PC-9 (cell line): ENCODE measurements around the gene NBEAL2. TPM values are rescaled to one million over a fixed set of nuclear protein-coding genes. Genes with fewer than 3 reads are reported as not detected.
"Not testable (repeated sequence)": the region's sequence is repeated elsewhere in the genome, so short reads cannot be mapped to it uniquely, and the experiment has no call there.

Source experiments
- BruUV-seq: library from RNA; stranded (reverse); fragments of 400-500 nt; replicated peaks from 2 replicates; lab custom pipeline; 2021; lab: Mats Ljungman, UMichigan
- CTCF ChIA-PET: fragments of 300-600 bp; sonication (Branson Sonifier 250); formaldehyde crosslinking; loops from one replicate; lab custom pipeline; 2022; ENCODE audit warnings: antibody characterized with exemption; lab: Charles Lee
- POLR2A ChIA-PET: fragments of 300-600 bp; sonication (Branson Sonifier 250); formaldehyde crosslinking; loops from one replicate; lab custom pipeline; 2022; ENCODE audit warnings: antibody characterized with exemption; ENCODE audit not compliant: unreplicated experiment; lab: Charles Lee
- DNase-seq, 2 experiments: peaks; one replicate each; pipeline versions ENCODE4 v3.0.0 to v3.0.0-alpha.2; 2015 to 2022; ENCODE audit warnings: mixed read lengths in 1 of 2
- H2AFZ ChIP-seq: fragments of 200-600 bp; sonication (generic); 2 replicates; pipeline ENCODE4 v1.8.1; 2017; ENCODE audit warnings: antibody characterized with exemption
- H3F3A ChIP-seq: fragments of 200-600 bp; sonication (generic); 2 replicates; pipeline ENCODE4 v1.8.1; 2017; ENCODE audit warnings: antibody characterized with exemption, mild to moderate bottlenecking, low read depth; ENCODE audit not compliant: insufficient read depth
- H3K27ac ChIP-seq: fragments of 200-600 bp; sonication (generic); 2 replicates; pipeline ENCODE4 v1.6.1; 2016; ENCODE audit warnings: mixed run types
- H3K27me3 ChIP-seq: fragments of 200-600 bp; sonication (generic); 2 replicates; pipeline ENCODE4 v1.6.1; 2016; ENCODE audit warnings: low read depth, mixed run types; ENCODE audit not compliant: insufficient read depth
- H3K36me3 ChIP-seq: fragments of 200-600 bp; sonication (generic); 2 replicates; pipeline ENCODE4 v1.6.1; 2016; ENCODE audit warnings: low read depth, mixed run types
- H3K4me1 ChIP-seq: fragments of 200-600 bp; sonication (generic); replicated peaks from 2 replicates; pipeline ENCODE4 v1.6.1; 2016; ENCODE audit warnings: mixed run types; ENCODE audit not compliant: insufficient read depth
- H3K4me2 ChIP-seq: fragments of 200-600 bp; sonication (generic); 2 replicates; pipeline ENCODE4 v1.6.1; 2017; ENCODE audit warnings: mixed run types
- H3K4me3 ChIP-seq: fragments of 200-600 bp; sonication (generic); 2 replicates; pipeline ENCODE4 v1.6.1; 2016; ENCODE audit warnings: mixed run types
- H3K79me2 ChIP-seq: fragments of 200-600 bp; sonication (generic); 2 replicates; pipeline ENCODE4 v1.6.1; 2017; ENCODE audit warnings: low read depth, mixed run types
- H3K9me2 ChIP-seq: fragments of 200-600 bp; sonication (generic); 2 replicates; pipeline ENCODE4 v1.8.1; 2017; ENCODE audit warnings: mild to moderate bottlenecking; ENCODE audit not compliant: insufficient read depth
- H3K9me3 ChIP-seq: fragments of 200-600 bp; sonication (generic); 2 replicates; pipeline ENCODE4 v1.8.1; 2016; ENCODE audit warnings: low read depth; ENCODE audit not compliant: insufficient read depth
- H4K20me1 ChIP-seq: fragments of 200-600 bp; sonication (generic); 2 replicates; pipeline ENCODE4 v1.8.1; 2017; ENCODE audit not compliant: insufficient read depth
- EZH2 ChIP-seq: fragments of 200-600 bp; sonication (generic); IDR thresholded peaks from 2 replicates; pipeline ENCODE4 v1.8.0; 2017; ENCODE audit warnings: antibody characterized with exemption, low read depth
- intact Hi-C: fragments of 100-400 bp; cut with micrococcal nuclease; formaldehyde crosslinking; loops from one replicate; pipeline ENCODE4 v1.10.0; 2022; ENCODE audit not compliant: unreplicated experiment
- total RNA-seq: library from RNA; stranded (reverse); gene quantifications from 2 replicates; pipeline ENCODE4 v1.2.3, GENCODE V29; 2021
- TF ChIP-seq, protein P1 (sequence below): fragments of 200-600 bp; sonication (generic); conservative IDR thresholded peaks from 2 replicates; pipeline ENCODE4 v1.6.1; 2017; ENCODE audit warnings: mixed run types, antibody characterized with exemption, mild to moderate bottlenecking, moderate library complexity

NBEAL2 gene
- total RNA-seq, 1 experiment from 2014 or later, result 81.0 TPM

DNA sequence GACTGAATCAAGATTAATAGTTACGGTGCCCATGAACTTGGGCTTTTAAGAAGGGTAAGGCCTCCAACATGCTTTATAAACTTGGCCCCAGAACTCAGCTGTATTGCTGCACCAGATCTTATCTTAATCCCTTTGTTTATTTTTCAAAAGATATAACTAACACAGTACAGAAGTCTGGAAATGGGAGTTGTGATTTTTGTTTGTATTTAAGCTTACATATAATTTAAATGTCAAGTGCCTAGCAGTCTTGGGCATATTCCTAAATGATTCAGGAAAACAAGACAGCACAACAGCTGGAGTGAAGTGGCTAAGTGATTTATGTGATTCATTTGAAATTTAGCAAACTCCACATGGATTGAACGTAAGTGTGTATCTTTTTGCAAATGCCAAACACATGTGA lies 56.2 kb downstream of the NBEAL2 start:
- Histone ChIP-seq H3K27me3 (no peaks in the 10 kb centered on the region), H3F3A (no peaks in the 10 kb centered on the region), H3K4me2 (no peak overlapping the region), H4K20me1 (no peaks in the 10 kb centered on the region), H3K27ac (no peak overlapping the region), H3K4me3 (no peak overlapping the region), H3K9me2 (no peaks in the 10 kb centered on the region), H3K36me3 (peaks cover 2% of the 10 kb centered on the region; the same call in 1 of the 2 replicates), H3K79me2 (no peaks in the 10 kb centered on the region), H3K9me3 (no peaks in the 10 kb centered on the region), H2AFZ (no peak overlapping the region), H3K4me1 (no peaks in the 10 kb centered on the region)
- intact Hi-C loops, result no loop called here
- ChIA-PET CTCF (no interaction called here), POLR2A (no interaction called here)
- no peak for TF ChIP-seq EZH2
- TF ChIP-seq, protein P1, sequence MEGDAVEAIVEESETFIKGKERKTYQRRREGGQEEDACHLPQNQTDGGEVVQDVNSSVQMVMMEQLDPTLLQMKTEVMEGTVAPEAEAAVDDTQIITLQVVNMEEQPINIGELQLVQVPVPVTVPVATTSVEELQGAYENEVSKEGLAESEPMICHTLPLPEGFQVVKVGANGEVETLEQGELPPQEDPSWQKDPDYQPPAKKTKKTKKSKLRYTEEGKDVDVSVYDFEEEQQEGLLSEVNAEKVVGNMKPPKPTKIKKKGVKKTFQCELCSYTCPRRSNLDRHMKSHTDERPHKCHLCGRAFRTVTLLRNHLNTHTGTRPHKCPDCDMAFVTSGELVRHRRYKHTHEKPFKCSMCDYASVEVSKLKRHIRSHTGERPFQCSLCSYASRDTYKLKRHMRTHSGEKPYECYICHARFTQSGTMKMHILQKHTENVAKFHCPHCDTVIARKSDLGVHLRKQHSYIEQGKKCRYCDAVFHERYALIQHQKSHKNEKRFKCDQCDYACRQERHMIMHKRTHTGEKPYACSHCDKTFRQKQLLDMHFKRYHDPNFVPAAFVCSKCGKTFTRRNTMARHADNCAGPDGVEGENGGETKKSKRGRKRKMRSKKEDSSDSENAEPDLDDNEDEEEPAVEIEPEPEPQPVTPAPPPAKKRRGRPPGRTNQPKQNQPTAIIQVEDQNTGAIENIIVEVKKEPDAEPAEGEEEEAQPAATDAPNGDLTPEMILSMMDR, result no peak
- BruUV-seq, result no TSS peak
- no peak for DNase-seq

DNA sequence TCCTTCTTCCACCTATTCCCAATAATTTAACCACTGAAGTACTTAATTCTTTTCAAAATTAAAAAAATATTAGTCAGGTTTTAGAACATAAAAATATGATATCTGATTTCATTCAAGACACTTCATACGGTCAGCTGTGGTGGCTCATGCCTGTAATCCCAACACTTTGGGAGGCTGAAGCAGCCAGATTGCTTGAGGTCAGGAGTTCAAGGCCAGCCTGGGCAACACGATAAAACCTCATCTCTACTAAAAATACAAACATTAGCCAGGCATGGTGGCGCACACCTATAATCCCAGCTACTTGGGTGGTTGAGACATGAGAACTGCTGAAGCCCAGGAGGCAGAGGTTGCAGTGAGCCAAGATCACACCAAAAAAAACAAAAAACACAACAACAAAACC lies 56.7 kb downstream of the NBEAL2 start:
- no peaks in the 10 kb centered on the region for H3K4me1 ChIP-seq
- no peaks in the 10 kb centered on the region for H3K79me2 ChIP-seq
- TF ChIP-seq EZH2, result no peak
- TF ChIP-seq, protein P1, result no peak
- CTCF ChIA-PET, result no interaction called here
- peaks cover 7% of the 10 kb centered on the region; the same call in 1 of the 2 replicates for H3K36me3 ChIP-seq
- DNase-seq, result no peak
- H3K4me3 ChIP-seq, result no peak overlapping the region
- POLR2A ChIA-PET, result no interaction called here
- H2AFZ ChIP-seq, result no peak overlapping the region
- no peaks in the 10 kb centered on the region for H4K20me1 ChIP-seq
- no TSS peak for BruUV-seq
- H3K27ac ChIP-seq, result no peak overlapping the region
- no peaks in the 10 kb centered on the region for H3K9me3 ChIP-seq
- no peaks in the 10 kb centered on the region for H3F3A ChIP-seq
- intact Hi-C loops, result no loop called here
- H3K27me3 ChIP-seq, result no peaks in the 10 kb centered on the region
- no peaks in the 10 kb centered on the region for H3K9me2 ChIP-seq
- no peak overlapping the region for H3K4me2 ChIP-seq

DNA sequence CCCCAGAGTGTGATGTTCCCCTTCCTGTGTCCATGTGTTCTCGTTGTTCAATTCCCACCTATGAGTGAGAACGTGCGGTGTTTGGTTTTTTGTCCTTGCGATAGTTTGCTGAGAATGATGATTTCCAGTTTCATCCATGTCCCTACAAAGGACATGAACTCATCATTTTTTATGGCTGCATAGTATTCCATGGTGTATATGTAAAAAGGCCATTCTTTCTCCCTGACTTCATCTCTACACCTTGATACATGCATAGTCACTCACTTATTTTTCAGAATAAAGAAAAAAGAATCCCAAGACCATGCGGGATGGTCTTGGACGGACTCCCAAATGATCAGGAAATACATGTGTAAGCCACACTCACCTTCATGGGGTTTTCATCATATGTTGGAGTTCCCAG lies 57.8 kb downstream of the NBEAL2 start:
- H2AFZ ChIP-seq, H3K4me3 ChIP-seq, H3K27ac ChIP-seq, H4K20me1 ChIP-seq, BruUV-seq, DNase-seq, H3F3A ChIP-seq, H3K9me3 ChIP-seq, CTCF ChIA-PET, H3K79me2 ChIP-seq, intact Hi-C loops, H3K9me2 ChIP-seq, H3K4me1 ChIP-seq, H3K27me3 ChIP-seq, H3K4me2 ChIP-seq, POLR2A ChIA-PET: not testable (repeated sequence)
- peaks cover 13% of the 10 kb centered on the region; the same call in 1 of the 2 replicates for H3K36me3 ChIP-seq

DNA sequence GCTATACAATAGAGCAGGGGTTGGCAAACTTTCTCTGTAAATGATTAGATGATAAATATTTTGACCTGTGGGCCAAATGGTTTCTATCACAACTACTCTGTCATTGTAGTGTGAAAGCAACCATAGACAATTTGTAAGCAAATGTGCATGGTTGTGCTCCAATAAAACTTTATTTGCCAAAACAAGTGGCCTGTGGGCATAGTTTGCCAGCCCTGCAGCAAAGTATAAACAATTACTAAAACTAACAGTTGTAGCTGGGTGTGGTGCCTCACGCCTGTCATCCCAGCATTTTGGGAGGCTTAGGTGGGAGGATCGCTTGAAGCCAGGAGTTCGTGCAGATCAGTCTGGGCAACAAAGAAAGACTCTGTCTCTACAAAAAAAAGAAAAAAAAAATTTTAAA lies 61.6 kb downstream of the NBEAL2 start:
- intact Hi-C loops, result no loop called here
- POLR2A ChIA-PET, result interaction anchor here (0.5 to 0.6 kb wide), 2 partner anchors 64 to 862 kb away, joined by 10 to 32 read pairs; no protein-coding TSS in a partner anchor
- CTCF ChIA-PET, result interaction anchor here (0.7 kb wide), 1 partner anchor 881 kb away, joined by 3 read pairs; no protein-coding TSS in a partner anchor

More for the DNA sequence above, 61.6 kb downstream of the NBEAL2 start:
- Histone ChIP-seq H3F3A (no peaks in the 10 kb centered on the region), H3K4me1 (no peaks in the 10 kb centered on the region), H3K36me3 (peaks cover 13% of the 10 kb centered on the region; the same call in 1 of the 2 replicates), H3K4me3 (no peak overlapping the region), H3K79me2 (no peaks in the 10 kb centered on the region), H2AFZ (no peak overlapping the region), H3K27ac (no peak overlapping the region), H3K27me3 (no peaks in the 10 kb centered on the region), H4K20me1 (no peaks in the 10 kb centered on the region), H3K9me2 (no peaks in the 10 kb centered on the region), H3K9me3 (no peaks in the 10 kb centered on the region), H3K4me2 (no peak overlapping the region)
- no TSS peak for BruUV-seq
- DNase-seq, result no peak
- TF ChIP-seq, protein P1, result no peak
- TF ChIP-seq EZH2, result no peak
